HG02938 (cell line): ENCODE data around the gene KLHL3.

ENCODE experiments used
- ATAC-seq: cut with Tn5 transposase; IDR thresholded peaks from one replicate; pipeline ENCODE4 v1.9.1; 2021; ENCODE audit warnings: mild to moderate bottlenecking, moderate library complexity; ENCODE audit not compliant: unreplicated experiment

The KLHL3 gene

DNA sequence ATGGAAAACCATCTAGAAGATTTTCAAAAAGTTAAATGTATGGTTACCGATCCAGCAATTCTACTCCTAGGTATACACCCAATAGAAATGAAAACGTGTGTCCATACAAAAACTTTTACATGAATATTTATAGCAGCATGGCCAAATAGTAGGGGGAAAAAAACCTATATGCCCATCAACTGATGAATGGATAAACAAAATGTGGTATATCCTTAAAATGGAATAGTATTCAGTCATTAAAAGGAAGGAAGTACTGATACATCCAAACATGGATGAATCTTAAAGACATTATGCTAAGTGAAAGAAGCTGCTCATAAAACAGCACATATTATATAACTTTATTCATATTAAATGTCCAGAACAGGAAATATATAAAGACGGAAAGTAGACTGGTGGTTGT, 143.6 kb downstream of the KLHL3 start:
- no peak for ATAC-seq

DNA sequence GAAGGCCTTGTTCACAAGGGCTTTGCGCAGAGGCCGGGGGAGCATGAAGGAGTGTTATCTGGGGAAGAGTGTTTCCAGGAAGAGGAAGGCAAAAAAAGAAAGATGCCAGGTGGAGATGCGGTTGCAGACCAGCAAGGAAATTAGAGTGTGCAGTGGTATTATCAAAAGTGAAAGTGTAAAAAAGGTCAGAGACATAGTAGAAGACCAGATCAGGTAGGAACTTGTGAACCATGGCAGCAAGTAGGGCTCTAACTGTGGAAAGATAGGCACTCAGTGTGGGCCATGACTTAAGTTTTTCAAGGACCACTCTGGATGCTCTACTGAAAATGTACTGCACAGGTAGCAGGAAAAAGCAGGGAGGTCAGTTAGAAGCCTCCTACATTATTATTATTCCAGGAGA, 146.7 kb downstream of the KLHL3 start:
- no peak for ATAC-seq

DNA sequence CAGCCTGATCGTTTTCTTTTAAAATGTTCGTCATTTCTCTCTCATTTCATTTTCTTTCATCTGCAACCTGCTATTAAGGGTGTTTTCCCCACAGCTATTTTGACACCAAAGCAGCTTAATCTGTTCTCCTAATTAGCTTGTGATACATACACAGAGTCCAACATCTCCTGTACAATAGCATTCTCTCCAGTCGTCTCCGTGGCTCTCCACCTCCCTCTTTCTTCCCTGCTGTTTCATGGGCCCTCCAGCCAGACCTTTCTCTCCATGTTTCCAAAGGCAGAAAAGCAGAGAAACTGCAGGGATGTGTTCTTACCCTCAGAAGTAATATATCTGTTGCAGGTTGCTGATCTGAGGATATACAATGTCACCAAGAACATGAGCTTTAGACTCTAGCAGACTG, 148.0 kb downstream of the KLHL3 start:
- no peak for ATAC-seq

DNA sequence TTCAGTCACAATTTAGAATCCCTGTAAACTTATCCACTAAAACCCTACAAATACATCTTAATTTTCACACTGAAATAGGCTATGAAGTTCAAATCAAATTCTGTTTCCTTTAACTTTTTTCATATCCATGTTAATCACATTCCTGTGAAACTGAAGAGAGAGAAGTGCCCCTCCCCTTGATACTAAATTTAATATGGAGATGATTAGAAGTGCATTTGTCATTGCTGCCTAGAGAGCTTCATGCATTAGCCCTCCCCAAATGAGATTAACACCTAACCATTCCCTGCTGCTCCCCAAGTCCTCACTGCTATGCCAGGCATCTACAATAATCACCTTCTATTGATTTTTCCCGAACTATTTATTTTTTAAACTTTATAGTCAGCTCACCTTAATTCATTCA, 151.6 kb downstream of the KLHL3 start:
- ATAC-seq = no peak

DNA sequence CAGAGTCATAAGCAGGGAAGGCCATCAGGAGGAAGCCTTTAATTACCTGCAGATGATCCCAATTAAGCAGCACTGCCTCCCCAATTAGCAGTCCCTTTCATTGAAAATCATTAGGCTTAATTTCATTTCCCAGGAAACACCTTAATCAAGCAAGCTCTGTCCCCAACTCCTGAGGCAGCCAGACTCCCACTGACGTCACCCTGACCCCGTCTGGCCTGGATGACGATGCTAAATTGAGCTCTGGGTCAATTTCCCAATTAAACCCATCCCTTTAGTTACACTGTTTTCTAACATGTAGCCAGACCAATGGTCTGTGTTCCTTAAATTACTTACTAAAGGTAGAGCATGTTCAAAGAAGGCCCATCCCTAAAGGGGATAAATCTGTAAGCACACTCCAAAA, 152.8 kb downstream of the KLHL3 start:
- no peak for ATAC-seq

DNA sequence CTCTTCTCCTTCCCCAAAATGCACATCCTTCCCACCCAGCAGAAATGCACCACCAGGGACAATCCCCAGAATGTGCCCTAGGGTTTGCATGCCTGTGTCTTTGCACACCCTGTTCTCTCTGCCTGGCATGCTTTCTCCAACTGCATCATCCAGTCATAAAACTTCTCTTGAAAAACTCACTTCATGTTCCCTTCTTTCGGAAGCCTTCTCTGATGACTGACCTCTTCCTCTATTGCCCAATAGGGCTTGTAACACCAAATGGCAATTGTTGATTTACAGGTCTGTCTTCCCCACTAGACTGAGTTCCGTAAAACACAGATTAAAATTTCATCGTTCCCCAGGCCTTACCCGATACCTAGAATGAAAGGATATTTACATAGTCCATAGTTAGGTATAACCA, 153.7 kb downstream of the KLHL3 start:
- no peak for ATAC-seq

DNA sequence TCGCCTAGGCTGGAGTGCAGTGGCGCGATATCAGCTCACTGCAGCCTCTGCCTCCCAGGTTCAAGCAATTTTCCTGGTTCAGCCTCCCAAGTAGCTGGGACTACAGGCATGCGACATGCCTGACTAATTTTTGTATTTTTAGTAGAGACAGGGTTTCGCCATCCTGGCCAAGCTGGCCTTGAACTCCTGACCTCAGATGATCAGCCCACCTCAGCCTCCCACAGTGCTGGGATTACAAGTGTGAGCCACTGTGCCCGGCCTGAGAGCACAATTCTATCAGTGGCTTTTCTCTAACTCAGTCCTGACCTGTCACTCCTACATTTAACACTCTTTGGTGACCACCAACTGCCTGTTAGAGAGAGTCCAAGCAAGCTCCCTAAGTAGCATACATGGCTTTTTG, 154.1 kb downstream of the KLHL3 start:
- ATAC-seq = no peak

DNA sequence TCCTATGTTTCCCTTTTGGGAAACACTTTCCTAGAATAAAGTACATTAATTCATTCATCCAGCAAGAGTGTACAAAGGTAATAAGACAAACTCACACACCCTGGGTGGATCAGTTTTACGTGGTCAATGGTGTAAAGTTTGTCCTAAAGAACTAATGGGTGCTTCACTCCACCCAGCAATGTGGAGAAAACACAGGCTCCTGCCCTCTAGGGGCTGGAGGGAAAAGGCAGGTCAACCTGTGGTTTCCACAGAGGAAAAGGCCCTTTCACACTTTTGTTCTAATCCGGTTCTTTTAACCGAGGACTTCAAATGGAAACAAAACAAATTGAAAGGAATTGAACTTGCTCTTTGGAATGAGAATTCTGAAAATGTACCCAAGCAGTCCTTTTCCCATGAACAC, 155.9 kb downstream of the KLHL3 start:
- ATAC-seq = no peak

DNA sequence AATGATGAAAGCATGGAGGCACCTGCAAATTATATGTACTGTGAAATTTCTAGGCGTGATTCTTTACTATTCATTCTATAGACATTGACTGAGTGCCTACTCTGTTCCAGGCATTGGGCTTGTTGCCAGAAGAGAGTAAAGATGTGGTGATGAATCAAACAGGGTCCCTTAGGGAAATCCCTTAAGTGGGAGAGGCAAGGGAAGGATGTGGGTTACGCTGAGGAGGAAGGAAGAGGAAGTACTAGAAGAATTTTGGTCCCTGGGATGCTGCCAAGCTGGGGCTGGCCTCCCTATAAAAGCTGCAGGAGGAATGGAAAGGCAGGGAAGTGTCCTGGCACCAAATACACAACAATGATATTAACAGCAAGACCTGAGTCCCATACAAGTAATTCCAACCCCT, 160.0 kb downstream of the KLHL3 start:
- ATAC-seq = no peak

DNA sequence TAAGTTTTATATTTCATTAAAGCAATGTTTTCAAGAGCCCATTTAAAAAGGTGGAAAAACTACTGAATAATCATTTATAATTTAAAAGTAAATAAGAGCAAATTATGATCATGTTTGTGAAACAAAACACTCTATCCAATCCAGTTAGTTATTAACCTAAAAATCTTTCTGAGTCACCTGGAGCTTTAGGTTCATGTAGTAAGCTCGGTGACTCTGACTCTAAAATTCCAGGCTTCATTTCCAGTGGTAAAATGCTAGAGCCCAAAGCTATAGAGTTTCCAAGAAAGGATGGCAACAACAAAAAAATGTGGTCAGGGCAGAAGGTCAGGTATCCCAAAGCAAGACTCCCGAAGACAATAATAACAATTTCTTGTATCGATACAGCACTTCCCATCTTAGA, 160.7 kb downstream of the KLHL3 start:
- ATAC-seq = no peak

DNA sequence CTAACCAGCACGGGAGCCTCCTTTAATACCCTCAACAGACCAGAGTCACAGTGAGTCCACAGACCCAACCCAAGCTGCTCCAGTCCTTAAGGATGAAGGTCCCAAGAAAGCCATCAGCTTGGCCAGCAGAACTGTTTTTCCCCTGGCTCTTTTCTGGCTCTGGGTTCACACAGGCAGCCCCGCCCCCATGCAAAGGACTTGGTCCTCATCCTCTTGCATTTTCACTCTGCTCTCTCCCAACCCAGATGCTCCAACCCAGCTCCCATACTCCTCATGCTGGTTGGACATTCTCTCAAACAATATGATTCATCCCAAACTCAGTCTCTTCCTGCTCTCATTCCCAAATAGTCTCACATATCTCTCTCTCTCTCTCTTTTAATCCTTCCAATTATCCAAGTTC, 162.5 kb downstream of the KLHL3 start:
- no peak for ATAC-seq

DNA sequence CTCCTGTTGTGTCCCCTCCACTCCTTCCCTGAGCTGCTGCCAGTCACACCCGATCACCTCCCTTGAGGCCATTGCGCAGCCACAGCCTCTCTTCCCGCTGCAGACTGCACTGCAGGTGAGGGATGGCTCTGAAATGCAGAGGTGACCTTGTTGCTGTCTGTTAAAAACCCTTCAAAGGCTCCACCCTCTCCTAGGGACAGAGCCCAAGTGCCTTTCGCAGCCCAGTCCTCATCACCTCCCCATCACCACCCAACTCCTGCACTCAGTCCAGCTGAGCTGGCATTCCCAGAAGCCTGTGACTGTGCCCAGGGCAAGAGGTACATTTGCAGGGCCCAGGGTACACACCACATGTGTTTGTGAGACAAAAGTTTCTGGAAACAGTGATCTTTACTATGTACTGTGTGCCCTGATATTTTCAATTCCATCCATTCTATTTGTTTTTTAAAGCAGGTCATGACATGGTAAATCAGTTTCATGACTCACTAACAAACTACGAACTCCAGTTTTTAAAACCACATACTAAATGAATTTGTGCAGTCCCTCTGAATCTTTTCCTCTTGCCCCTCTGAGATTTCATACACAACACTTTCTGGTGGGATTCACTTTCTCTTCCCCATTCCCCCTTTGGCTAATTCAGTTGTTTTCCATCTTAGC, 163.7 kb downstream of the KLHL3 start:
- ATAC-seq = no peak

DNA sequence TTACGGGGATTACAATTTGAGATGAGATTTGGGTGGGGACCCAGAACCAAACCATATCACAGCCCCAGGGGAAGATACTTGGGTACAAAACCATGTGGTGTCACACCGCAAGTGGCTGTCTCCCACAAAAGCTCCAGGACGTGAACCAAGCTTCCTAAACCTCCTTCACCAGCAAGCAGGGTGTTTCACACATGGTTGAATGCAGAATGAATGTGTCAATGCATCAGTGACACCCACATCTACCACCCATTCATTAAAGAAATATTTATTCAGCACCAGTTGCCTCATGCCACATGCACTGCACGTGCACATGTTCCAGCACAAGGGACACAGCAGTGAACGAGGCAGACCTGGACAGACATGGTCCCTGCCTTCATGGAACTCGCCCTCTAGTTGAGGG, 165.8 kb downstream of the KLHL3 start:
- no peak for ATAC-seq
